GM03348 (cell line): ENCODE results near the gene ZNF513.
"Not testable (repeated sequence)": the region's sequence is repeated elsewhere in the genome, so short reads cannot be mapped to it uniquely, and the experiment has no call there.

Experiments
- DNase-seq: peaks from one replicate; pipeline ENCODE4 v3.0.0; 2012; ENCODE audit warnings: low spot score

ZNF513 gene

DNA sequence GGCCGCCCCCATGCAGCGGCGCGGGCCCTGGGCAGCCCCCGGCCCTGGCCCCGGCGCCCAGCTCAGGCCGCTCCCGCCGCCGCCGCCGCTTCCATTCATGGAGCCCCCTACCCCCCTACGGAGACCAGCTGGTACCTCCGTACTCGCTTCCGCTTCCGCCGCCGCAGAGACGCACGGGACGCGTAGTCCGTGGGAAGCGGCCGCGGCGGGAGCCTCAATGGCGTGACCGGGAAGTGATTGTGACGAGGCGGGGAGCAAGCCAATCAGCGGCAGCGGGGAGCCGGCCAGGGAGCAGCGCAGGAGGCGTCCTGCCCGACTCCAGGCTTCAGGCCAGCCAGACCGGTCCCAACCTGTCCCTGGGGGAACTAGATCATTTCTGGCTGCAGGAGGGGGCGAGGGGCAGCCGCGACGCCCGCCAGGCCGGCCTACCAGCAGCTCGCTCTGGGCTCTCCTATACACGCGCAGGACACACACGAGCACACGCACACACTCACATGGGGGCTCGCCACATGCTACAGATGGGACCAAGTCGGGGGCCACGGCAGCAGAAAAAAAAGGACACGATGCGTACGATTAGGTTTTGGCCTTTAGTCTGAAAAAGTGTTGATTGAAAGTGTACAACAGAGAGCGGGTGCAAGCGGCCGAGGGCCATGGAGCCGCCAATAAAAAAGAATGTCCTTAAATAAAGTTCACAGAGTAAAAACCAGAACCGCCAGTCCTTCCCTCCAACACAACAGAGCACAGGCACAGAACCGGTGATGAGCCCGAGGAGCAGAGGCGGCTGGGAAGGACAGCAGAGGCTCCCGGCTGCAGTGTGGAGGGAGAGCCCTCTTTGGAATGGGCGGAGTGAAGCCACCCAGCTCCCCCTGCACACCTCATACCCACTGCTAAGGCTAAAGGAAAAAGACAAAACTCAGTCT is at the start of gene ZNF513:
ZNF513 (minus strand) TSS at position 109 of the 920 bp plus-strand sequence. CDS start 208 bp downstream, outside the sequence.
- DNase-seq, result peak; percentile 98

- DNase-seq, result peak; percentile 97
Measured at GRCh38 chr2:27428978-27429541, 48.5 kb upstream of the ZNF513 start.

GRCh38 chr2:27428213-27428977 is 47.9 kb upstream of the ZNF513 start, which contains the start of gene NRBP1:
Gene NRBP1 (plus strand): TSS chr2:27428631. CDS start chr2:27433274, 4,643 bp downstream.
- peak; percentile 98 for DNase-seq

DNA sequence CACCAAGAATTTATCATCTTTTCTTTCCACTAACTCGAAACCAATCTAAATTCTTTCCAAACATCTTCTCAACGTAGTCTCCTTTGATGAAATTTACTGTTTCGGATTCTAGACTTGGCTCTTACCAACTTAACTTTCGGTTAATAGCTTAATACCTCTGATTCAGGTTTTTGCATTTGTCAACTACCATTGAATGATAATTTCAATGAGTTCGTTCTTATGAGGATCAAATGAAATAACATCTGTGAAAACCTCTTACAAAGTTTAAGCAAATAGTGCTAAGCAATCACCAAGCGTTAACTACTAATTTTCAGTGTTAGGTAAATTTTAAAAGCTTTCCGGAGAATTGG is 47.3 kb upstream of the ZNF513 start:
- no peak for DNase-seq

- DNase-seq, result not testable (repeated sequence)
Measured at GRCh38 chr2:27425039-27425438, 44.5 kb upstream of the ZNF513 start.

GRCh38 chr2:27422958-27423357 is 42.4 kb upstream of the ZNF513 start:
- DNase-seq, result no peak

- no peak for DNase-seq
Measured at GRCh38 chr2:27421660-27422250, 41.2 kb upstream of the ZNF513 start.

GRCh38 chr2:27420996-27421395 is 40.5 kb upstream of the ZNF513 start:
- no peak for DNase-seq

DNA sequence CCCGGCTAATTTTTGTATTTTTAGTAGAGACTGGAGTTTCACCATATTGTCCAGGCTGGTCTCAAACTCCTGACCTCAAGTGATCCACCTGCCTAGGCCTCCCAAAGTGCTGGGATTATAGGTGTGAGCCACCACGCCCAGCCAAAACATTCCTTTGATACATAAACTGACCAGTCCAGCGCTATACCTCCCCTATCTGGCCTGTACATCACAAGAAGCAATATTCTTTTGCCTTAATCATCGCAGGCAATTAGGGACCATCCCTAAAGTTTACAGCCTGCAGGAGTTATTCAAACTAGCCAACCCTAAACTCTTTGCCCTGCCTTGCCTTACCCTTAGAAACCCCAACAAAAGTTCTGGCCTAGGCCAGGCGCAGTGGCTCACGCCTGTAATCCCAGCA is 35.6 kb upstream of the ZNF513 start:
- DNase-seq, result no peak

DNA sequence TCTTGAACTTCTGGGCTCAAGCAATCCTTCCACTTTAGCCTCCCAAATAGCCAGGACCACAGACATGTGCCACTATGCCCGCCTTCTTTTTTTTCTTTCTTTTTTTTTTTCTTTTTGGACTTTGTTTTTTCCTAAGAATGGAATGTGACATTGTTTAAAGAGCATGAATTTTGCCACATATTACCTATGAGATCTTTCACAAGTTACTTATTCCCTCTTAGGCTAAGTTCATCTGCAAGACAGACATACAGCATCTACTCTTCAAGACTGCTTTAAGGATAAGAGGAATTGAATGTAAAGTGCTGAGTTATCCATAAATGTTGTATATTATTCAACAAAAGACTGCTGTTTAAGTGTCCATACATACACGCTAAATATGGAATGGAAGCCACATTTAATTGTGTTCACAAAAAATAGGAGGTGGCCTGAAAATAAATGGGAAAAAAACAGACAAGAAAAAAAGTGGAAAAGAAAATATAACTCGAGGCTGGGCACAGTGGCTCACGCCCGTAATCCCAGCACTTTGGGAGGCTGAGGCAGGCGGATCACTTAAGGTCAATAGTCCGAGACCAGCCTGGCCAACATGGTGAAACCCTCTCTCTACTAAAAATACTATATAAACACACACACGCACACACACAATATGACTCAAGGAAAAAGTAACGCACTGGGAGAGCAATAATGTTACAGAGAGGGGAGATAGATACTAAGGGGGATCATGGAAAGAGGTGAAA is 32.1 kb upstream of the ZNF513 start:
- no peak for DNase-seq

- DNase-seq, result peak; percentile 98
Measured at GRCh38 chr2:27409321-27410073, 29.0 kb upstream of the ZNF513 start, which contains the start of gene PPM1G. Gene PPM1G (minus strand): TSS chr2:27409591. CDS start chr2:27409422, 169 bp downstream.

DNA sequence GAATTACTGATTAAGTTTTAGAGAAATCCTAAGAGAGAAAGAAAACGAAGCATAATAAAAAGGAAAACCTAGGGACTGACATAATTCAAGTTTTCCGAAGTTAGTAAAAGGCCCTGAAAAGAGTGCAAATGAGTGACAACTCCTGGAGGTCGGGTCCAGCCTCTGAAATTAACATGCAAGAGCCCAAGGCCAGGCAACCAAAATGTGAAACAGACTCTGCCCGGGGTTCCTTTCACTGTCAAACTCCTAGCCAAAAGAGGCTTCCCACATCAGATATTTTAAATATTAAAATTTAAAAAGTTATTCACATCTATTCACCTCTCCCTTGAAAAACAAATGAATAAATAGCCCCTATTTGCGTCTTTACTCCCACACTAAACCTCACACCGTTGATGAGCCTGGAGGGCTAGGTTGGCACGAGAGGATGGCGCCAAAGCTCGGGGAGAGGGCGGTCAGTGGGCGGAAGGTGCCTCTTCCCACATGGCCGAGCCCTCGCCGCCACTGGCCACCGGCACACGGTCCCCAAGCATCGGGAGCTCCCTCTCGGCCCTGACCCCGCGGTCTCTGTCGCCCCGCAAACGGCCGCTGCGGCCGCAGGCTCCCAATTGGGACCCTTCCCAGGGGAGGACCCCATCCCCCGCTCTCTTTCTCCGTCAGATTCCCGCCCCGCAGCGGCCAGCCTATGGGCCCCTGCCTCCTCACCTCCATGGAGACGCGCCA is 28.2 kb upstream of the ZNF513 start:
- peak; percentile 48 for DNase-seq

DNA sequence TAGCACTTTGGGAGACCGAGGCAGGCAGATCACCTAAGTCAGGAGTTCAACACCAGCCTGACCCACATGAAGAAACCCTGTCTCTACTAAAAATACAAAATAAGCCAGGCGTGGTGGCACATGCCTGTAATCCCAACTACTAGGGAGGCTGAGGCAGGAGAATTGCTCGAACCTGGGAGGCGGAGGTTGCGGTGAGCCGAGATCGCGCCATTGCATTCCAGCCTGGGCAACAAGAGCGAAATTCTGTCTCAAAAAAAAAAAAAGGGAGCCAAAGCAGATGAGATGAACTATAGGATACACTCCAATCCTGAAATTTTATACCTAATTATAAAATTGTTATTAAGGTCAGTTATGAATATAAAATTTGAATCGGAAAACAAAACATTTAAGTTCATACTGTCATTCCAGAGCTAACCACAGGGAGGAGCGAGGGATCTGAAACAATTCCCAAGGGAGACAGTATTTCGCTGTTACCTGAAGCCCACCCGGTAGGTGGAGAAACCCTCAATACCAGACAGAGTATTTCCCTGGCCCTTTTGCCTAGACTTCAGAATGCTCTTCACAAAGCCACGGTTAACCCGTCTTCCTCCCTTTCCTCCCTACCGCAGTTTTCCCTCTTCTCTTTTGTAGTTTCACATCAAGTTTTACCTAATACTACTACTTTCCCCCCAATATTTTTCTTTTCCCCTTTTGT is 27.4 kb upstream of the ZNF513 start:
- peak; percentile 61 for DNase-seq

DNA sequence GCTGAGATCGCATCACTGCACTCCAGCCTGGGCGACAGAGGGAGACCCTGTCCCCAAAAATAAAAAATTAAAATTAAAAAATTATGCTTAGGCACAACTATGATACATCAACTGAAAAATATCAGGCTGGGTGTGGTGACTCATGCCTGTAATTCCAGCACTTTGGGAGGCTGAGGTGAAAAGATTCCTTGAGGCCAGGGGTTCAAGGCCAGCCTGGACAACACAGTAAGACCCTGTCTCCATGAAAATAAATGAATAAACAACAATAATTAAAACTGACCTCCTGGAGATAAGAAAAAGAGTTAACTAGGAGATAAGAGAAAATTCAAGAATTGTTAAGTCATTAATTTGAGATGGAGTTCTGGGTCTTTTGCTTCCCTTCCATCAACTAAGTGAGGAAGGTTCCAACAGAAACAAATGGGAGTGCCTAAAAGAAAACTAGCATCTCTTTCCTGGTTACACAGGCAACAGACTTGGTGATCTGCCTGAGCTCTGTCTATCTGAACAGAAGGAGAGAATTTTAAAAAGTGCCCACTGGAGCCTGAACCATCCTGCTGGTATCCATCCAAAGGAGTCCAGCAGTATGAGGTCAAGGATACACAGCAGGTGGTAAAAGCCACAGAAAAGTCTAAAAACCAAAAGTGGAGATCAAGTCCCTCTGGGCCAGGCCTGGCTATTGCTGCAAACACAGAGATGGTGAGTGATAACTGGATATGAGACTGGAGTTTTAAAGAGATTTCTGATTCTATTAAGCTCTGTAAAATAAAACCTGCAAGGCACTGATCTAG is 20.0 kb upstream of the ZNF513 start:
- no peak for DNase-seq

DNA sequence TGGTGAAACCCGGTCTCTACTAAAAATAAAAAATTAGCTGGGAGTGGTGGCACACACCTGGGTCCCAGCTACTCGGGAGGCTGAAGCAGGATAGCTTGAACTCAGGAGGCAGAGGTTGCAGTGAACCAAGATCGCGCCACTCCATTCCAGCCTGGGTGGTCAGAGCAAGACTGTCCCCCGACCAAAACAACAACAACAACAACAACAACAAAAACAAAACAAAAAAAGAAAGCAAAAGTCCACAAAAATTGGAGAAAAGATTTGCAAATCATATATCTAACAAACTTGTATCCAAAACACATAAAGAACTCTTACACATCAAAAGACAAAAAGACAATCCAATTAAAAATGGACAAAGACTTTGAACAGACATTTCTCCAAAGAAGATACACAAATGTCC is 18.4 kb upstream of the ZNF513 start:
- no peak for DNase-seq

GRCh38 chr2:27393225-27393624 is 12.7 kb upstream of the ZNF513 start:
- no peak for DNase-seq

DNA sequence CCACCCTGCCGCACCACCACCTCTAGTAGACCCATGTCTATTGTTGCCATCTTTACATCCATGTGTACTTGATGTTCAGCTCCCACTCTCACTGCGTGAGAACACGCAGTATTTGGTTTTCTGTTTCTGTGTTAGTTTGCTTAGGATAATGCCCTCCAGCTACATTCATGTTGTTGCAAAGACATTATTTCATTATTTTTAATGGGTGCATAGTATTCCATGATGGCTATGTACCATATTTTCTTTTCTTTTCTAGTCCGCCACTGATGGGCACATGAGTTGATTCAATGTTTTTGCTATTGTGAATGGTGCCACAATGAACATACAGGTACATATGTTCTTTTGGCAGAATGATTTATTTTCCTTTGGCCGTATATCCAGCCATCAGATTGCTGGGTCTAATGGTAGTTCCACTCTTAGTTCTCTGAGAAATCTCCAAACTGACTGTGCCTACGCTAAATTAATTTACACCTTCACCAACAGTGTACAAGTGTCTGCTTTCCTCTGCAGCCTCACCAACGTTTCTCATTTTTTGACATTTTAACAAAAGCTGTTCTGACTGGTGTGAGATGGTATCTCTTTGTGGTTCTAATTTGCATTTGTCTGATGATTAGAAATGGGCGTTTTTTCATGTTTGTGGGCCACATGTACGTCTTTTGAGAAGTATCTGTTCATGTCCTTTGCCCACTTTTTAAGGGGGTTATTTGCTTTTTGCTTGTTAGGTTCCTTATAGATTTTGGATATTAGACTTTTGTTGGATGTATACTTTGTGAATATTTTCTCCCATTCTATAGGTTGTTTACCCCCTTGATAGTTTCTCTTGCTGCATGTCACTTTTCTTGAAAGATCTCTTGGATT is 10.5 kb upstream of the ZNF513 start:
- no peak for DNase-seq
